Osteoblast (primary cell): ENCODE results near the gene NRG3. TPM values are rescaled to one million over a fixed set of nuclear protein-coding genes. Genes with fewer than 3 reads are reported as not detected.

Experiments used
- DNase-seq: peaks from one replicate; pipeline ENCODE4 v3.0.0; 2011; ENCODE audit warnings: low spot score, mixed read lengths; ENCODE audit not compliant: insufficient read length; ENCODE audit errors: missing footprints
- H2AFZ ChIP-seq: 2 replicates; pipeline ENCODE4 v1.6.0; 2011; ENCODE audit warnings: mild to moderate bottlenecking, low read length
- H3K27ac ChIP-seq: 2 replicates; pipeline ENCODE4 v1.5.1; 2011; ENCODE audit warnings: mild to moderate bottlenecking, low read depth, low read length, moderate library complexity
- H3K27me3 ChIP-seq: 2 replicates; pipeline ENCODE4 v1.6.0; 2012; ENCODE audit warnings: mild to moderate bottlenecking, control low read depth, inconsistent platforms, low read length, moderate library complexity; ENCODE audit not compliant: insufficient read depth
- H3K36me3 ChIP-seq: 2 replicates; pipeline ENCODE4 v1.5.1; 2011; ENCODE audit warnings: mild to moderate bottlenecking, low read length, control low read depth, moderate library complexity; ENCODE audit not compliant: insufficient read depth
- H3K4me1 ChIP-seq: 2 replicates; pipeline ENCODE4 v1.5.1; 2011; ENCODE audit warnings: mild to moderate bottlenecking, low read length, control low read depth, moderate library complexity; ENCODE audit not compliant: insufficient read depth
- H3K4me2 ChIP-seq: 2 replicates; pipeline ENCODE4 v1.6.0; 2011; ENCODE audit warnings: mild to moderate bottlenecking, low read length; ENCODE audit not compliant: insufficient read depth
- H3K4me3 ChIP-seq: fragments of 200-600 bp; sonication (generic); 3 replicates; pipeline ENCODE4 v1.5.1; 2012; ENCODE audit warnings: mild to moderate bottlenecking, low read length, inconsistent platforms; ENCODE audit not compliant: insufficient read depth
- H3K79me2 ChIP-seq: 2 replicates; pipeline ENCODE4 v1.6.0; 2012; ENCODE audit warnings: mild to moderate bottlenecking, low read length, control low read depth, inconsistent platforms; ENCODE audit not compliant: insufficient read depth
- H3K9me3 ChIP-seq: 2 replicates; pipeline ENCODE4 v1.5.1; 2011; ENCODE audit warnings: low read depth, low read length, control low read depth
- H4K20me1 ChIP-seq: 2 replicates; pipeline ENCODE4 v1.6.0; 2012; ENCODE audit warnings: mild to moderate bottlenecking, low read length, control low read depth; ENCODE audit not compliant: insufficient read depth
- CTCF ChIP-seq: IDR thresholded peaks from 2 replicates; pipeline ENCODE4 v1.5.1; 2011; ENCODE audit warnings: mild to moderate bottlenecking, low read depth, low read length, moderate library complexity; ENCODE audit errors: extremely low read depth
- total RNA-seq: library from RNA; depleted of rRNA; stranded (reverse); fragments of >200 nt; gene quantifications from 2 replicates; pipeline ENCODE4 v1.2.3, GENCODE V29; 2012

The NRG3 gene
- total RNA-seq, 1 donor = not detected

GRCh38 chr10:81843042-81843441, 32.0 kb upstream of the NRG3 start:
- no peaks in the 10 kb centered on the region for H3K79me2 ChIP-seq
- H3K27me3 ChIP-seq = no peaks in the 10 kb centered on the region
- peaks cover 2% of the 10 kb centered on the region for H3K9me3 ChIP-seq
- no peak overlapping the region for H3K4me3 ChIP-seq
- TF ChIP-seq CTCF = no peak
- no peak overlapping the region for H3K27ac ChIP-seq
- no peak overlapping the region for H3K4me2 ChIP-seq
- no peaks in the 10 kb centered on the region for H4K20me1 ChIP-seq
- H3K36me3 ChIP-seq = no peaks in the 10 kb centered on the region
- no peaks in the 10 kb centered on the region for H3K4me1 ChIP-seq
- no peak overlapping the region for H2AFZ ChIP-seq
- no peak for DNase-seq

GRCh38 chr10:81847675-81848074, 27.3 kb upstream of the NRG3 start:
- Histone ChIP-seq H3K36me3 (no peaks in the 10 kb centered on the region), H3K9me3 (peaks cover 2% of the 10 kb centered on the region), H3K27me3 (no peaks in the 10 kb centered on the region), H3K79me2 (no peaks in the 10 kb centered on the region), H3K4me3 (no peak overlapping the region), H3K4me2 (no peak overlapping the region), H4K20me1 (no peaks in the 10 kb centered on the region), H3K27ac (no peak overlapping the region), H2AFZ (no peak overlapping the region), H3K4me1 (no peaks in the 10 kb centered on the region)
- DNase-seq = no peak
- TF ChIP-seq CTCF = no peak

- no peak overlapping the region for H2AFZ ChIP-seq
- no peaks in the 10 kb centered on the region for H4K20me1 ChIP-seq
- DNase-seq = no peak
- H3K4me2 ChIP-seq = no peak overlapping the region
- H3K4me1 ChIP-seq = no peaks in the 10 kb centered on the region
- H3K4me3 ChIP-seq = no peak overlapping the region
- no peak for TF ChIP-seq CTCF
- no peaks in the 10 kb centered on the region for H3K27me3 ChIP-seq
- H3K36me3 ChIP-seq = no peaks in the 10 kb centered on the region
- no peaks in the 10 kb centered on the region for H3K79me2 ChIP-seq
- no peak overlapping the region for H3K27ac ChIP-seq
- peaks cover 2% of the 10 kb centered on the region for H3K9me3 ChIP-seq
These were observed 26.5 kb upstream of the NRG3 start for GRCh38 chr10:81848514-81848913.

- H3K79me2 ChIP-seq = no peaks in the 10 kb centered on the region
- DNase-seq = no peak
- no peak overlapping the region for H3K4me2 ChIP-seq
- H4K20me1 ChIP-seq = no peaks in the 10 kb centered on the region
- no peak overlapping the region for H3K4me3 ChIP-seq
- H3K36me3 ChIP-seq = no peaks in the 10 kb centered on the region
- peaks cover 2% of the 10 kb centered on the region for H3K9me3 ChIP-seq
- H2AFZ ChIP-seq = no peak overlapping the region
- no peak for TF ChIP-seq CTCF
- no peaks in the 10 kb centered on the region for H3K4me1 ChIP-seq
- H3K27ac ChIP-seq = no peak overlapping the region
- H3K27me3 ChIP-seq = no peaks in the 10 kb centered on the region
These were observed 26.1 kb upstream of the NRG3 start for GRCh38 chr10:81848931-81849330.
